ENCODE data around the gene DYDC2.

The DYDC2 gene

DNA sequence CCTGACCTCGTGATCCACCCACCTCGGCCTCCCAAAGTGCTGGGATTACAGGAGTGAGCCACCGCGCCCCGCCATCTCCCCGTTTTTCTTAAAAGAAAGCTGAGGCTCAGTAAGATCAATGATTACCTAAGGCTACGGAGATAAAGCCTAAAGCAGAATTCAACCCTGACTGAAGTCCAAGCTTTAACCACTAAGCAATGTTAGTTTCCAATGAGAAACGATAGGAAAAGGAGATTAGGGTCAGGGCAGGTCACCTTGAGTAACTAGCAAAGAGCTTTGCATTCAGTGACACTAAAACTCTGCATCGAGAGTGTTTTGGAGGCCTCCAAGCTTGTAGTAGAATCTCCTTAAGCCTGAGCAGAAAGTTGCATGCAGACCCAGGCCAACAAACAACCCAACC, 34.2 kb downstream of the DYDC2 start:
- TF ChIP-seq, protein P1, sequence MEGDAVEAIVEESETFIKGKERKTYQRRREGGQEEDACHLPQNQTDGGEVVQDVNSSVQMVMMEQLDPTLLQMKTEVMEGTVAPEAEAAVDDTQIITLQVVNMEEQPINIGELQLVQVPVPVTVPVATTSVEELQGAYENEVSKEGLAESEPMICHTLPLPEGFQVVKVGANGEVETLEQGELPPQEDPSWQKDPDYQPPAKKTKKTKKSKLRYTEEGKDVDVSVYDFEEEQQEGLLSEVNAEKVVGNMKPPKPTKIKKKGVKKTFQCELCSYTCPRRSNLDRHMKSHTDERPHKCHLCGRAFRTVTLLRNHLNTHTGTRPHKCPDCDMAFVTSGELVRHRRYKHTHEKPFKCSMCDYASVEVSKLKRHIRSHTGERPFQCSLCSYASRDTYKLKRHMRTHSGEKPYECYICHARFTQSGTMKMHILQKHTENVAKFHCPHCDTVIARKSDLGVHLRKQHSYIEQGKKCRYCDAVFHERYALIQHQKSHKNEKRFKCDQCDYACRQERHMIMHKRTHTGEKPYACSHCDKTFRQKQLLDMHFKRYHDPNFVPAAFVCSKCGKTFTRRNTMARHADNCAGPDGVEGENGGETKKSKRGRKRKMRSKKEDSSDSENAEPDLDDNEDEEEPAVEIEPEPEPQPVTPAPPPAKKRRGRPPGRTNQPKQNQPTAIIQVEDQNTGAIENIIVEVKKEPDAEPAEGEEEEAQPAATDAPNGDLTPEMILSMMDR (IDR thresholded peaks at IDR 0.05; ENCODE audit: insufficient read depth, missing control alignments): no peak
- no peak for FAIRE-seq

DNA sequence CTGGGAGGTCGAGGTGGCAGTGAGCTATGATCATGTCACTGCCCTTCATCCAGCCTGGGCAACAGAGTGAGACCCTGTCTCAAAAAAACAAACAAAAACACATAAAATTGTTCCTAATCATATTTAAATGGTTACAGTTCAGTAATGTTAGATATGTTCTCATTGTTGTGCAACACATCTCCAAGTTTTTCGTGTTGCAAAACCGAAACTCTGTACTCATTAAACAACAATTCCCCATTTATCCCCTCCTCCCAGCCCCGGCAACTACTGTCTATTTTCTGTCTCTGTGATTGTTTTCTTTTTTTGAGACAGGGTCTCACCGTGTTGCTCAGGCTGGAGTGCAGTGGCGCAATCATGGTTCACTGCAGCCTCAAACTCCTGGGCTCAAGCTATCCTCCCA, 35.7 kb downstream of the DYDC2 start:
- DNase-seq (ENCODE audit: insufficient read length, low spot score): no peak
- no peak for FAIRE-seq
- TF ChIP-seq, protein P1 (IDR thresholded peaks at IDR 0.05; ENCODE audit: insufficient read depth, missing control alignments): no peak

More for the DNA sequence above, 34.2 kb downstream of the DYDC2 start:
- no peak for DNase-seq (ENCODE audit: insufficient read length, low spot score)

DNA sequence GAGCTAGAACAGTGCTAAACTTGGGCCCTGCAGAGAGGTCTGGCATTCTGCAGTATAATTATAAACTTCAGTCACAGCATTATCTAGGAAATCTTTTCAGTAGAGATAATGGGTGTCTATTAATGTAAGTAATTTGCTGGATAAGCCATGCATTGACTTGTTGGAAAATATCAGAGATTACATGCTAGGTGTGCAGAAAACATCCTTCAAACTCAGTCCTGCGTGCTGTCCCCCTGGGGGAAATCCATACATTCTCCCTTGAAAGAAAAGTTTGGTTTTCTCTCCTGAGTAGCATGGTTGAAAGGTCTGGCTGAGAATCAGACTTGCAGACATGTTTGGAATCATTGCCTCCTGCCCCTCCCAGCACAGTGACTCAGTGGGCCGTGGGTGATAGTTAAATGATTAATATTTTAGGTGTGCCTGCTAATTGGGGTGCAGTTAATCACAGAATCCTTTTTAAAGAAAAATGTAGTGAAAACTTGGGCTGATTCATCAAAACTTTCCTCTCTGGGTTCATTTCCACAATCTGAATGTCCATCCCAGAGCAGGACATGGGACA, 37.9 kb downstream of the DYDC2 start:
- TF ChIP-seq, protein P1 (IDR thresholded peaks at IDR 0.05; ENCODE audit: insufficient read depth, missing control alignments): no peak
- DNase-seq (ENCODE audit: insufficient read length, low spot score): no peak
- FAIRE-seq: no peak

DNA sequence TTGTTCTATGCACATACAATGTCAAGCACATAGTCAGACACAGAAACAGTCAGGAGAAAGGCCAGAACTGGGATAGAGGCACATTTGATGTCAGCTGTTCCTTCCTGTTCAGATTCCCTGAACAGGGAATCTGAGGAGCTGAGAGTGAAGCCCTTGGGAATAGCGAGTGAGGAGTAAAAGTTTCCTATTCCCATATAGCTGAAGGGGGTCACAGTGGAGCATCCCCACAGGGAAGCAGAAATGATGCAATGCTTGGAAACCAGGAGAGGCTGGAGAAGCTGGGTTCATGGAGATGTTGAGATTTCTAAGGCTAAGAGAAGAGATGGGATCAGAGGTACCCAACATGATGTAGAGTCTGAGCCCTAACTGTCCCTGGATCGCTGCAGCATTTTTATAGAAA, 40.4 kb downstream of the DYDC2 start:
- FAIRE-seq: no peak
- TF ChIP-seq, protein P1 (IDR thresholded peaks at IDR 0.05; ENCODE audit: insufficient read depth, missing control alignments): no peak
- no peak for DNase-seq (ENCODE audit: insufficient read length, low spot score)

DNA sequence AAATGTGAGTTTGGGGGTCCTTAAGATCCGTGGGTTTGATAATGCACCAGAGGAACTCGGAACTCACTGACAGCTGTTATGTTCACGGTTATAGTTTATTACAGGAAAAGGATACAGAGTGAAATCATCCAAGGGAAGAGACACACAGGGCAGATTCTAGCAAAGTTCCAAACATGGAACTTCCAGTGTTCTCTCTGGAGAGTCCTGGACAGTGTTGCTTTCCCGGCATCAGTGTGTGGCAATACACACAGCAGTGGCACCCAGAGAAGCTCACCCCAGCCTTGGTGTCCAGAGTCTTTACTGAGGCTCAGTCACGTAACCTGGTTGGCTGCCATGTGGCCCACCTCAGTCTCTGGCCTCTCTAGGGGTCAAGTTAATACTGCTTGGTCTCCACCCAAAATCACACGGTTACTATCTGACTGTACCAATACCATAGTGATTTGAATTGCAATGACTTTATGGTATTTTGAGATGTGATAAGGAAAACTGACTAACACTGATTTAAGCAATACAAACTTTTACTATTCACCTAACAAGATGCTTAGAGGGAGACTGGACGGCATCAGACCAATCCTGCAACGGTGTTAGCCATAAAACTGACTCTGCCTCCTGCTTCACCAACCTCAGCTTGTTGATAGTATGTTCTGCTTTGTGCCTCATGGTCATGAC, 43.7 kb downstream of the DYDC2 start:
- no peak for DNase-seq (ENCODE audit: insufficient read length, low spot score)
- no peak for FAIRE-seq
- TF ChIP-seq, protein P1 (IDR thresholded peaks at IDR 0.05; ENCODE audit: insufficient read depth, missing control alignments): no peak

DNA sequence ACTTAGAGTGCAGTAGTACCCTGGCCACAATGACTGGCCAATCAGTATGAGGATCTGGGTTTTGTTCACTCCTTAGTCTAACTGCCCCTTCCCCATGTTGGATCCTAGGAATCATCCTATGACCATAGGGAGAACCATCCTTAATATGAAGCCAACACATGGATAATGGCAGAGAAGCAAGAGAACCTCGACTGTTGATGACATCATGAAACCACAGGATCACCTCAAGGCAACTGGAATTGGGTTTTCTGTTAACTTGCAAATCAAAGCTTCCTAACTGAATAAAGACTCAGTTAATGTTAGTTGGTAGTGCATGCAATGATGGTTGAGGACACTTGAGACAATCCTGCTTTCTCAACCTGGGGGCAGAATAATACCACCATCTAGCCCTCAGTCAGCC, 48.5 kb downstream of the DYDC2 start:
- FAIRE-seq (no peak), DNase-seq (ENCODE audit: insufficient read length, low spot score) (no peak)
- TF ChIP-seq, protein P1 (IDR thresholded peaks at IDR 0.05; ENCODE audit: insufficient read depth, missing control alignments): no peak

DNA sequence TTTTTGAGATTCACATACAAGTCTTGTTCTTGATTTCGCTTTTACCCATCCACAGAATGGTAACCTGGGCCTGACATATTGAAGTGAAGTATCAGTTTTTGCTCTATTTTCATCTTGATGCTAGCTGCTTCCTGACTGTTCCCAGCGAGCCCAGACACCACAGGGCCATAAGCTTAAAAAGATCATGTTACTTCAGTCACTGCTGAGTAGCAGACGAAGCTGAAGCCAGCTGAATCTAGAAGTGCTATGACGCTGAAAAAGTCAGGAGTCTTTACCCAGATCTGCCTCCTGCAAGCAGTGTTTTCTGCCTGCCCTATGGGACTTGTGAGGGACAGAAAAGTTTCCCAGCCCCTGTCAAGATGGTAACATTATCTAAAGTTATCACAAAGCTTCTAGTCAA, 49.0 kb downstream of the DYDC2 start:
- DNase-seq (ENCODE audit: insufficient read length, low spot score): no peak
- TF ChIP-seq, protein P1 (IDR thresholded peaks at IDR 0.05; ENCODE audit: insufficient read depth, missing control alignments): no peak
- no peak for FAIRE-seq

All from D721Med (cell line).